K562 (cell line): Measurements from ENCODE around the gene PLCB1. TPM values are rescaled to one million over a fixed set of nuclear protein-coding genes. Genes with fewer than 3 reads are reported as not detected.

Experiments used
- ATAC-seq: fragments of 200-7000 bp; cut with Tn5 transposase; 3 replicates; pipeline ENCODE4 v1.9.1; 2020; ENCODE audit warnings: moderate library complexity
- BruUV-seq: library from RNA; stranded (reverse); fragments of 400-500 nt; replicated peaks from 2 replicates; lab custom pipeline; 2021; lab: Mats Ljungman, UMichigan
- CTCF ChIA-PET: fragments of 300-600 bp; formaldehyde crosslinking; extraction: SDS; loops from one replicate; lab custom pipeline; 2021; ENCODE audit warnings: low intra/inter-chr PET ratio; lab: Yijun Ruan, JAX
- POLR2A ChIA-PET: fragments of 300-600, 350-650 bp; sonication (Branson Sonifier 250); formaldehyde crosslinking; extraction: SDS; loops from one replicate; lab custom pipeline; 2021; ENCODE audit warnings: antibody characterized with exemption, inconsistent platforms; lab: Yijun Ruan, JAX
- DNase-seq, 4 experiments: peaks; one replicate each; pipeline versions ENCODE4 v3.0.0 to v3.0.0-alpha.2; 2011 to 2018; ENCODE audit warnings: low spot score in 3 of 4, mixed read lengths in 3 of 4; ENCODE audit errors: extremely low read depth in 1 of 4
- FAIRE-seq: peaks from 2 replicates; lab custom pipeline; 2011; peaks lifted over from hg19 to GRCh38; lab: Jason Lieb, UNC
- H2AFZ ChIP-seq: 2 replicates; pipeline ENCODE4 v1.6.0; 2011; ENCODE audit warnings: low read depth, low read length, control low read depth, inconsistent platforms
- H3K27ac ChIP-seq: fragments of 200-600 bp; 3 replicates; pipeline ENCODE4 v1.8.0; 2011; ENCODE audit warnings: low read depth, mild to moderate bottlenecking, control low read depth, inconsistent platforms, low read length, moderate library complexity, mixed read lengths; ENCODE audit errors: extremely low read depth
- H3K27me3 ChIP-seq, 2 experiments: fragments of 300-600 bp in 1 of 2; 2 replicates in 1 of 2; 3 replicates in 1 of 2; pipeline versions ENCODE4 v1.6.0 to v1.8.0; 2011; ENCODE audit warnings: inconsistent platforms in 2 of 2, low read length in 2 of 2, mild to moderate bottlenecking in 1 of 2, mixed read lengths in 1 of 2, moderate library complexity in 1 of 2; ENCODE audit not compliant: control insufficient read depth in 2 of 2, insufficient read depth in 2 of 2
- H3K36me3 ChIP-seq: fragments of 300-600 bp; 3 replicates; pipeline ENCODE4 v1.8.0; 2011; ENCODE audit warnings: mild to moderate bottlenecking, low read length, inconsistent platforms; ENCODE audit not compliant: control insufficient read depth, insufficient read depth
- H3K4me1 ChIP-seq, 2 experiments: fragments of 200-600 bp in 1 of 2; replicated peaks in 1 of 2; 2 replicates in 1 of 2; 3 replicates in 1 of 2; pipeline versions ENCODE4 v1.5.1 to v1.8.0; 2011; ENCODE audit warnings: inconsistent platforms in 2 of 2, low read length in 2 of 2, mild to moderate bottlenecking in 1 of 2, mixed read lengths in 1 of 2, moderate library complexity in 1 of 2; ENCODE audit not compliant: control insufficient read depth in 2 of 2, insufficient read depth in 2 of 2
- H3K4me2 ChIP-seq: 2 replicates; pipeline ENCODE4 v1.6.1; 2011; ENCODE audit warnings: low read length, control low read depth, inconsistent platforms, mixed read lengths; ENCODE audit not compliant: insufficient read depth
- H3K4me3 ChIP-seq: fragments of 200-600 bp; sonication (generic), shearing (Covaris generic); 2 replicates; pipeline ENCODE4 v1.5.1; 2016; ENCODE audit warnings: control low read depth, inconsistent platforms
- H3K79me2 ChIP-seq: fragments of 200-600 bp; 3 replicates; pipeline ENCODE4 v1.8.0; 2011; ENCODE audit warnings: low read length, inconsistent platforms; ENCODE audit not compliant: control insufficient read depth, insufficient read depth
- H3K9ac ChIP-seq, 2 experiments: 2 replicates each; pipeline versions ENCODE4 v1.6.0 to v1.6.1; 2011; ENCODE audit warnings: low read depth in 2 of 2, low read length in 2 of 2, control low read depth in 1 of 2, inconsistent platforms in 1 of 2, mild to moderate bottlenecking in 1 of 2, mixed read lengths in 1 of 2; ENCODE audit not compliant: insufficient read depth in 1 of 2
- H3K9me1 ChIP-seq: one replicate; pipeline ENCODE4 v1.6.0; 2011; ENCODE audit warnings: inconsistent platforms, mild to moderate bottlenecking, low read length, moderate library complexity; ENCODE audit not compliant: control insufficient read depth, insufficient read depth
- H3K9me3 ChIP-seq: replicated peaks from 2 replicates; pipeline ENCODE4 v1.5.1; 2011; ENCODE audit warnings: low read depth, low read length, inconsistent platforms; ENCODE audit not compliant: control insufficient read depth, insufficient read depth
- H4K20me1 ChIP-seq: replicated peaks from 2 replicates; pipeline ENCODE4 v1.6.1; 2011; ENCODE audit warnings: low read length, inconsistent platforms, mixed read lengths; ENCODE audit not compliant: control insufficient read depth, insufficient read depth
- BRD4 ChIP-seq: fragments of 200-600 bp; sonication (generic); IDR thresholded peaks from 2 replicates; pipeline ENCODE4 v1.6.1; 2017; ENCODE audit warnings: inconsistent platforms
- COPS2 ChIP-seq: fragments of 450-650 bp; conservative IDR thresholded peaks from 2 replicates; pipeline ENCODE4 v1.6.1; 2016; ENCODE audit warnings: mild to moderate bottlenecking, moderate library complexity
- L3MBTL2 ChIP-seq: fragments of 450-650 bp; IDR thresholded peaks from 2 replicates; pipeline ENCODE4 v1.6.1; 2016; ENCODE audit warnings: mild to moderate bottlenecking, moderate library complexity
- TAF9B ChIP-seq: fragments of 450-650 bp; IDR thresholded peaks from 2 replicates; pipeline ENCODE4 v1.6.1; 2018; ENCODE audit warnings: mild to moderate bottlenecking; ENCODE audit not compliant: partially characterized antibody
- ZNF184 ChIP-seq: sonication (generic); formaldehyde crosslinking; IDR thresholded peaks from 2 replicates; pipeline ENCODE4 v1.5.0; 2020; ENCODE audit warnings: missing genetic modification reagents
- ZNF316 ChIP-seq: fragments of 450-650 bp; IDR thresholded peaks from 2 replicates; pipeline ENCODE4 v1.6.1; 2016
- ZNF584 ChIP-seq: fragments of 200-800 bp; sonication (Bioruptor generic); IDR thresholded peaks from 2 replicates; pipeline ENCODE4 v1.6.1; 2016; ENCODE audit warnings: low read depth, mild to moderate bottlenecking, missing genetic modification characterization, missing compliant biosample characterization
- WGBS: fragments of 100-300 bp; shearing (Covaris generic); methylation state at CpG from one replicate; pipeline ENCODE4 v1.1.6; 2016; ENCODE audit warnings: low coverage, mixed read lengths; ENCODE audit not compliant: insufficient coverage; ENCODE audit errors: missing lambda C conversion rate; 5-methylcytosine and 5-hydroxymethylcytosine counted together
- in situ Hi-C: fragments of 300-500 bp; cut with MboI; formaldehyde crosslinking; loops from 4 replicates; pipeline ENCODE4 v1.15.0; 2018; ENCODE audit warnings: inconsistent platforms, mixed read lengths
- intact Hi-C: fragments of 100-400 bp; cut with micrococcal nuclease; formaldehyde crosslinking; loops from 2 replicates; pipeline ENCODE4 v1.14.2; 2022
- polyA plus RNA-seq, 8 experiments: library from polyadenylated mRNA; depleted of rRNA in 4 of 8; stranded (reverse) in 5 of 8; unstranded in 3 of 8; fragments of >200 nt; fragmentation: Nextera tagmentation in 2 of 8; fragmentation: Illumina TruSeq in 1 of 8; extraction: Ambion mirVana in 2 of 8; extraction: Trizol in 1 of 8; gene quantifications; 2 replicates each; pipeline versions ENCODE4 v1.2.1 to v1.2.3, GENCODE V29; 2011 to 2014; ENCODE audit warnings: inconsistent platforms in 1 of 8, missing spikeins in 1 of 8
- total RNA-seq, 7 experiments: library from RNA; depleted of rRNA in 6 of 7; stranded (reverse); fragments of >200 nt in 6 of 7; fragmentation: Illumina TruSeq in 2 of 7; extraction: Trizol in 2 of 7; gene quantifications; 2 replicates each; pipeline versions ENCODE4 v1.2.1 to v1.2.3, GENCODE V29; 2011 to 2021; ENCODE audit warnings: low replicate concordance in 1 of 7

The PLCB1 gene
- total and polyA plus RNA-seq, 9 of the 15 experiments (the other 6 are each of a cell fraction or from before 2014, with no cell fraction given): 0.34 to 3.1 (median 1.3) TPM

DNA sequence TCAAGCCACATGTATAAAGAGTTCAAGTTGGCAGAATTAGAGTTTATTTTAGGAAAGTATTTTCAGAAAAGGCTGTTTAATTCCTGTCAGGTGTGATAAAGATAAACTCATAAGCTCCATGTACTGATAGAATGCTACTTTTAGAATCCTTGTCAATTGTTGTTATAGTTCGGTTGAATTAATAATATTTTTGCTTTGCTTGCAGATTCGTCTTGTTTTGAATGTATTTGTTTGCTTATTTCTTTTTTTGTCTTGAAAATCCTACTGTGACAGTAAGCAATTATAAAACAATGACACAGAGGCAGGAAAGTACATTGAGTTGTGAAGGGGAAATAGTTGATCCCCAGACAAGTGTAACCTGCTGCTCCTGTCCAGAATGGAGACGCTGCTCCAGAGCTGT is 602.9 kb downstream of the PLCB1 start:
- ATAC-seq: no peak
- TF ChIP-seq COPS2 (no peak), ZNF316 (peak; percentile 50)
- WGBS: 0% methylated on average over 3 of the region's 3 CpGs
- no peaks in the 10 kb centered on the region for H4K20me1 ChIP-seq
- H3K9me3 ChIP-seq: no peaks in the 10 kb centered on the region
- H3K4me2 ChIP-seq: no peak overlapping the region
- H3K9me1 ChIP-seq: no peaks in the 10 kb centered on the region
- H3K9ac ChIP-seq: no peak overlapping the region
- H2AFZ ChIP-seq: no peak overlapping the region
- H3K36me3 ChIP-seq: no peaks in the 10 kb centered on the region
- BruUV-seq: no TSS peak
- CTCF ChIA-PET: no interaction called here
- in situ Hi-C loops: no loop called here
- POLR2A ChIA-PET: no interaction called here
- no peaks in the 10 kb centered on the region for H3K27me3 ChIP-seq
- H3K27ac ChIP-seq: no peak overlapping the region
- no peak for DNase-seq
- H3K4me3 ChIP-seq: no peak overlapping the region
- intact Hi-C loops: no loop called here
- H3K4me1 ChIP-seq: no peaks in the 10 kb centered on the region
- H3K79me2 ChIP-seq: no peaks in the 10 kb centered on the region
- no peak for FAIRE-seq

DNA sequence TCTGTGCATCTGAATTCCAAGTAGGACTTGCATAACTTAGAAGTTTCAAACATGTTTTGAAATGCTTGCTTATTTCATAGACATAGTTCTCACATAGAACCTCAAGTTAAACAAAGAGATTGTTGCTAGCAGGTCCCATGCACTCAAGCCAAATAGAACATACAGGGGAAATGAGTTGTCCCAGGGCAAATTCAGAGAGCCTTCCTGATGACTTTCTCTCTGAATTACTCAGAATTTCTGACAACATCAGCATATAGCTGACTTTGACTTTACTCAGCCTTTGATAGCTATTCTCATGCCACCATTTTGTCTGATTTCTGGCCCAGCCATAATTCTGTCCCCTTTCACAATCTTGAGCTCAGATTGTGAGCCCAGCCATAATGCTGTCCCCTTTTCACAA is 603.6 kb downstream of the PLCB1 start:
- H3K4me3 ChIP-seq: no peak overlapping the region
- CTCF ChIA-PET: no interaction called here
- DNase-seq: no peak
- no peaks in the 10 kb centered on the region for H3K79me2 ChIP-seq
- H3K9me3 ChIP-seq: no peaks in the 10 kb centered on the region
- H3K9ac ChIP-seq: no peak overlapping the region
- FAIRE-seq: no peak
- in situ Hi-C loops: no loop called here
- BruUV-seq: no TSS peak
- H3K27me3 ChIP-seq: no peaks in the 10 kb centered on the region
- no peak for ATAC-seq
- no peak overlapping the region for H2AFZ ChIP-seq
- no peak for TF ChIP-seq L3MBTL2
- no peak for TF ChIP-seq ZNF184 (CRISPR knock-in tag)
- TF ChIP-seq TAF9B: no peak
- TF ChIP-seq BRD4: no peak
- TF ChIP-seq ZNF584 (CRISPR knock-in tag): no peak
- TF ChIP-seq, all 486 proteins: peak for 0
- no peak overlapping the region for H3K4me2 ChIP-seq
- H3K36me3 ChIP-seq: no peaks in the 10 kb centered on the region
- H3K4me1 ChIP-seq: no peaks in the 10 kb centered on the region
- no peaks in the 10 kb centered on the region for H4K20me1 ChIP-seq
- H3K27ac ChIP-seq: no peak overlapping the region
- POLR2A ChIA-PET: no interaction called here
- intact Hi-C loops: no loop called here
- no peaks in the 10 kb centered on the region for H3K9me1 ChIP-seq
